SJCRH30 (cell line): Measurements from ENCODE around the gene ZNF837. TPM values are rescaled to one million over a fixed set of nuclear protein-coding genes. Genes with fewer than 3 reads are reported as not detected.
A peak's percentile ranks its signal among the peaks of the same experiment; 100 is the strongest.
"Not testable (repeated sequence)": the region's sequence is repeated elsewhere in the genome, so short reads cannot be mapped to it uniquely, and the experiment has no call there.

Experiments
- DNase-seq, 2 experiments: peaks; one replicate each; pipeline ENCODE4 v3.0.0-alpha.2; 2015 to 2020
- H3K27ac ChIP-seq: fragments of 250-450 bp; sonication (Bioruptor Pico); 2 replicates; pipeline ENCODE4 v1.5.1; 2020; ENCODE audit warnings: mild to moderate bottlenecking, moderate library complexity
- H3K27me3 ChIP-seq: fragments of 250-450 bp; sonication (Bioruptor Pico); 2 replicates; pipeline ENCODE4 v1.5.1; 2020; ENCODE audit warnings: mild to moderate bottlenecking, moderate library complexity
- H3K36me3 ChIP-seq: fragments of 250-450 bp; sonication (Bioruptor Pico); 2 replicates; pipeline ENCODE4 v1.5.1; 2020; ENCODE audit warnings: mild to moderate bottlenecking, moderate library complexity
- H3K4me1 ChIP-seq: fragments of 250-450 bp; sonication (Bioruptor Pico); 2 replicates; pipeline ENCODE4 v1.5.1; 2020; ENCODE audit warnings: mild to moderate bottlenecking, moderate library complexity
- H3K4me3 ChIP-seq: fragments of 250-450 bp; sonication (Bioruptor Pico); 2 replicates; pipeline ENCODE4 v1.5.1; 2020; ENCODE audit warnings: mild to moderate bottlenecking, moderate library complexity
- H3K9me3 ChIP-seq: fragments of 250-450 bp; sonication (Bioruptor Pico); replicated peaks from 2 replicates; pipeline ENCODE4 v1.5.1; 2020; ENCODE audit warnings: mild to moderate bottlenecking, moderate library complexity
- total RNA-seq: library from RNA; depleted of rRNA; stranded (reverse); fragments of >200 nt; shearing (Covaris generic); gene quantifications from 2 replicates; pipeline ENCODE4 v1.2.3, GENCODE V29; 2014

Gene ZNF837
- total RNA-seq, 1 experiment from 2014 or later = 0.47 TPM

- H3K27ac ChIP-seq = peak within 1 kb of the TSS; percentile 87
- DNase-seq = peak; percentile 97 to 99
- H3K27me3 ChIP-seq = no peaks in the 10 kb centered on the region
- peaks cover 3% of the 10 kb centered on the region; the same call in 1 of the 2 replicates for H3K4me1 ChIP-seq
- peak within 1 kb of the TSS; percentile 80 for H3K4me3 ChIP-seq
- H3K9me3 ChIP-seq = no peaks in the 10 kb centered on the region
- peaks cover 37% of the 10 kb centered on the region for H3K36me3 ChIP-seq
Observed at GRCh38 chr19:58386576-58387337, 5.9 kb upstream of the ZNF837 start, which contains the start of gene RPS5. TSS of gene RPS5 (plus strand) at chr19:58387269. CDS start at chr19:58388138, 869 bp downstream.

- Histone ChIP-seq H3K4me3 (peak overlapping the region; percentile 80), H3K9me3 (no peaks in the 10 kb centered on the region), H3K36me3 (peaks cover 32% of the 10 kb centered on the region), H3K27me3 (no peaks in the 10 kb centered on the region), H3K4me1 (peaks cover 3% of the 10 kb centered on the region; the same call in 1 of the 2 replicates), H3K27ac (peak overlapping the region; percentile 87)
- no peak for DNase-seq
Observed at GRCh38 chr19:58385891-58386575, 5.2 kb upstream of the ZNF837 start.

- Histone ChIP-seq H3K36me3 (peaks cover 25% of the 10 kb centered on the region), H3K4me1 (peaks cover 3% of the 10 kb centered on the region; the same call in 1 of the 2 replicates), H3K27me3 (no peaks in the 10 kb centered on the region), H3K4me3 (peak overlapping the region; percentile 80; the same call in 1 of the 2 replicates), H3K9me3 (no peaks in the 10 kb centered on the region), H3K27ac (no peak overlapping the region)
- no peak for DNase-seq
Observed at GRCh38 chr19:58385313-58385890, 4.6 kb upstream of the ZNF837 start.

- H3K4me1 ChIP-seq = peaks cover 2% of the 10 kb centered on the region; the same call in 1 of the 2 replicates
Observed at GRCh38 chr19:58382997-58383603, 2.3 kb upstream of the ZNF837 start.

GRCh38 chr19:58381460-58382212 lies 806 bp upstream of the ZNF837 start:
- no peak overlapping the region for H3K27ac ChIP-seq
- H3K4me1 ChIP-seq = no peaks in the 10 kb centered on the region; the same call in 1 of the 2 replicates
- H3K27me3 ChIP-seq = no peaks in the 10 kb centered on the region
- no peaks in the 10 kb centered on the region for H3K9me3 ChIP-seq
- no peaks in the 10 kb centered on the region for H3K36me3 ChIP-seq
- no peak for DNase-seq
- H3K4me3 ChIP-seq = peak overlapping the region; percentile 86

More at GRCh38 chr19:58382997-58383603, 2.3 kb upstream of the ZNF837 start:
- Histone ChIP-seq H3K27ac (no peak overlapping the region), H3K9me3 (no peaks in the 10 kb centered on the region), H3K36me3 (peaks cover 2% of the 10 kb centered on the region), H3K27me3 (no peaks in the 10 kb centered on the region), H3K4me3 (no peak overlapping the region)
- DNase-seq = no peak

- Histone ChIP-seq H3K4me3 (peak overlapping the region; percentile 86), H3K27ac (peak overlapping the region; percentile 89), H3K27me3 (no peaks in the 10 kb centered on the region), H3K9me3 (no peaks in the 10 kb centered on the region), H3K4me1 (no peaks in the 10 kb centered on the region), H3K36me3 (no peaks in the 10 kb centered on the region)
- DNase-seq = no peak
Observed at GRCh38 chr19:58380037-58380661, 681 bp downstream of the ZNF837 start.

GRCh38 chr19:58379246-58379645 lies 1.6 kb downstream of the ZNF837 start:
- DNase-seq = no peak

GRCh38 chr19:58376724-58377123 lies 4.1 kb downstream of the ZNF837 start:
- not testable (repeated sequence) for H3K36me3 ChIP-seq, H3K4me1 ChIP-seq, H3K27ac ChIP-seq, H3K27me3 ChIP-seq, DNase-seq, H3K9me3 ChIP-seq, H3K4me3 ChIP-seq

More at GRCh38 chr19:58379246-58379645, 1.6 kb downstream of the ZNF837 start:
- no peaks in the 10 kb centered on the region for H3K9me3 ChIP-seq
- no peak overlapping the region for H3K27ac ChIP-seq
- no peak overlapping the region for H3K4me3 ChIP-seq
- H3K36me3 ChIP-seq = no peaks in the 10 kb centered on the region
- H3K27me3 ChIP-seq = no peaks in the 10 kb centered on the region
- no peaks in the 10 kb centered on the region for H3K4me1 ChIP-seq

- Histone ChIP-seq H3K9me3 (no peaks in the 10 kb centered on the region), H3K36me3 (no peaks in the 10 kb centered on the region), H3K4me3 (no peak overlapping the region), H3K27ac (no peak overlapping the region), H3K27me3 (no peaks in the 10 kb centered on the region), H3K4me1 (no peaks in the 10 kb centered on the region)
- DNase-seq = no peak
Observed at GRCh38 chr19:58374200-58374599, 6.6 kb downstream of the ZNF837 start.

- Histone ChIP-seq H3K36me3 (no peaks in the 10 kb centered on the region), H3K27ac (no peak overlapping the region), H3K4me1 (no peaks in the 10 kb centered on the region), H3K9me3 (no peaks in the 10 kb centered on the region), H3K4me3 (no peak overlapping the region), H3K27me3 (no peaks in the 10 kb centered on the region)
- DNase-seq = no peak
Observed at GRCh38 chr19:58372311-58373133, 8.3 kb downstream of the ZNF837 start.

GRCh38 chr19:58368561-58369360 lies 12.1 kb downstream of the ZNF837 start:
- H3K4me3 ChIP-seq = no peak overlapping the region
- H3K27ac ChIP-seq = no peak overlapping the region
- H3K36me3 ChIP-seq = no peaks in the 10 kb centered on the region
- no peaks in the 10 kb centered on the region for H3K27me3 ChIP-seq
- DNase-seq = no peak
- no peaks in the 10 kb centered on the region for H3K4me1 ChIP-seq
- H3K9me3 ChIP-seq = no peaks in the 10 kb centered on the region

- Histone ChIP-seq H3K4me3 (no peak overlapping the region), H3K27me3 (no peaks in the 10 kb centered on the region), H3K36me3 (no peaks in the 10 kb centered on the region), H3K4me1 (no peaks in the 10 kb centered on the region), H3K9me3 (no peaks in the 10 kb centered on the region), H3K27ac (no peak overlapping the region)
- no peak for DNase-seq
Observed at GRCh38 chr19:58367698-58368454, 13.0 kb downstream of the ZNF837 start.
